Ishikawa (cell line): ENCODE results near the gene SMIM23.

ENCODE experiments used
- CEBPB ChIP-seq: IDR thresholded peaks from 2 replicates; pipeline ENCODE4 v1.6.1; 2012
- EP300 ChIP-seq: IDR thresholded peaks from 2 replicates; pipeline ENCODE4 v1.6.1; 2012; ENCODE audit warnings: borderline replicate concordance
- MAX ChIP-seq: IDR thresholded peaks from 2 replicates; pipeline ENCODE4 v1.6.1; 2012
- RAD21 ChIP-seq: IDR thresholded peaks from 2 replicates; pipeline ENCODE4 v1.6.1; 2012; ENCODE audit warnings: low read depth
- REST ChIP-seq: IDR thresholded peaks from 2 replicates; pipeline ENCODE4 v1.6.1; 2012; ENCODE audit warnings: low read depth, mild to moderate bottlenecking

GRCh38 chr5:171794470-171794960 is 8.9 kb downstream of the SMIM23 start:
- TF ChIP-seq EP300 (no peak), CEBPB (no peak), REST (no peak), RAD21 (no peak), MAX (no peak)
